Renal cortex interstitium (tissue), 11 donors: ENCODE data around the gene LZTS2. TPM values are rescaled to one million over a fixed set of nuclear protein-coding genes. Genes with fewer than 3 reads are reported as not detected.

Experiments used
- DNase-seq, 11 donors: peaks; one replicate each; pipeline ENCODE4 v3.0.0-alpha.2; 2013; ENCODE audit warnings: low read depth in 9 of 11, low spot score in 4 of 11; ENCODE audit errors: extremely low read depth in 1 of 11
- polyA plus RNA-seq, 3 donors: library from polyadenylated mRNA; unstranded; fragments of 120-200 nt; gene quantifications; one replicate each; pipeline ENCODE4 v1.2.1, GENCODE V29; 2013; ENCODE audit not compliant: insufficient read length in 3 of 3

LZTS2 gene
- polyA plus RNA-seq, 3 donors: 45.4 to 72.3 (median 70.8) TPM

DNA sequence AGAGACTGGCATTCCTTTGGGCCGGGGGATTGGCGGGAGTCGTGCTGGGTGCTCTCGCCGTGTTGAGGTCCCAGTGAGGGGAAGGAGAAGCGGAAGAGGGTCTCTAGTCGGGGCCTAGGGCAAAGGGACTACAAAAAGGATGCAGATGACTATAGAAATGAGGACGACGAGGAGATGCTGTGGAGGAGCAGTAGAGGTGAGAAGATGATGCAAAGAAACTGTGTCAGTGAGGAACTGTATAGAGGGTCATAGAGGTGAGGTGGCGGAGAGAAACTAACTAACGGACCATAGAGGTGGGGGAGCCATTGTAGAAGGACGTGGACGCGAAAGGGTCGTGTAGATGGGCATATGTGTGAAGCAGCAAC, 11.9 kb upstream of the LZTS2 start:
- no peak for DNase-seq

DNA sequence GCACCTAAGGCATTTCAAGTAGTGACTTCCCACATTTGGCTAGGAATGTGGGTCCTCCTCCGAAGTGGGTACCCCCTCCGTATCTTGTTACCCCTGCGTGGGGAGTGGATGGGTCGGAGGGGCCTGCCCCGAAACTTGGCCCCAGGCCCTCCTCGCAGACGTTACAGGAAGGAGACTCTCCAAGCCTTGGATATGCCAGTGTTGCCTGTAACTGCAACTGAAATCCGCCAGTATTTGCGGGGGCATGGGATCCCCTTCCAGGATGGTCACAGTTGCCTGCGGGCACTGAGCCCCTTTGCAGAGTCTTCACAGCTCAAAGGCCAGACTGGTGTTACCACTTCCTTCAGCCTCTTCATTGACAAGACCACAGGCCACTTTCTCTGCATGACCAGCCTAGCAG, 11.4 kb upstream of the LZTS2 start:
- no peak for DNase-seq

DNA sequence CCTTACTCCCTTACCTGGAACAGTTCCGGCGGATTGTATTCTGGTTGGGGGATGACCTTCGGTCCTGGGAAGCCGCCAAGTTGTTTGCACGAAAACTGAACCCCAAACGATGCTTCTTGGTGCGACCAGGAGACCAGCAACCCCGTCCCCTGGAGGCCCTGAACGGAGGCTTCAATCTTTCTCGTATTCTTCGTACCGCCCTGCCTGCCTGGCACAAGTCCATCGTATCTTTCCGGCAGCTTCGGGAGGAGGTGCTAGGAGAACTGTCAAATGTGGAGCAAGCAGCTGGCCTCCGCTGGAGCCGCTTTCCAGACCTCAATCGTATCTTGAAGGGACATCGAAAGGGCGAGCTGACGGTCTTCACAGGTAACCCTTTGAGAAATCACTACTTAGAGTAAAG, 10.5 kb upstream of the LZTS2 start:
- DNase-seq: no peak

DNA sequence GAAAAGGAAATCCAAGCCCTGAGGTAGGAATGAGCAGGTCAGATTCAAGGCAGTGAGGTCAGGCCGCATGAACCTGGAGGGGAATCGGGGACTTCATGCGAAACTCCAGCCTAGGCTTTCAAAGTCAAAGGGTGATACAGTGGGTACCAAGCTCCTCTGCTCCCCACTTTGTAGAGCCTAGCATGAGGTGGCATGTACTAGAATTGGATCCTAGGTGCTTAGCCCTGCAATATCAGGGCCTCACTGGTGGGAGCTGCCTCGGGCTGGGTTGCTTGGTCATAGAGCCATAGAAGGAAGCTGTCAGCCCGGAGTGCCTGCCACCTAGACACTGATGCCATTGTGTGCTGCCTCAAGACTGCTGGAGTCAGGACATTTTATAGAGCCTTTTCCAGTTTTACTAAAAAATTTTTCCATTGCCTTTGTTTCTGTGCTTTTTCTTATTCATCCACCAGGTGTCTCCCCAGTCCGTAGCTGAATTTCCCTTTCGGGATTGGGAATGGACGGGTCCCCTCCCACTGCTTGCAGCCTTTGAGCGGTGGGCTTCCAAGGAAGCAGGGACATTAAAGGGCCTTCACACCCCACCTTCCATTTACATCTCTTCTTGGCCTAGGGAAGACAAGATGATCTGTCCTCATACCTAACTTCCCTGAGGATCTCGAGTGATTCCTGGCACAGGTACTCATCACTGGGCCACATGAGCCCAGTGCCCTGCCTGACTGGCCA, 5.5 kb upstream of the LZTS2 start:
- DNase-seq: no peak

GRCh38 chr10:100995181-100995580, 4.4 kb upstream of the LZTS2 start:
- no peak for DNase-seq

DNA sequence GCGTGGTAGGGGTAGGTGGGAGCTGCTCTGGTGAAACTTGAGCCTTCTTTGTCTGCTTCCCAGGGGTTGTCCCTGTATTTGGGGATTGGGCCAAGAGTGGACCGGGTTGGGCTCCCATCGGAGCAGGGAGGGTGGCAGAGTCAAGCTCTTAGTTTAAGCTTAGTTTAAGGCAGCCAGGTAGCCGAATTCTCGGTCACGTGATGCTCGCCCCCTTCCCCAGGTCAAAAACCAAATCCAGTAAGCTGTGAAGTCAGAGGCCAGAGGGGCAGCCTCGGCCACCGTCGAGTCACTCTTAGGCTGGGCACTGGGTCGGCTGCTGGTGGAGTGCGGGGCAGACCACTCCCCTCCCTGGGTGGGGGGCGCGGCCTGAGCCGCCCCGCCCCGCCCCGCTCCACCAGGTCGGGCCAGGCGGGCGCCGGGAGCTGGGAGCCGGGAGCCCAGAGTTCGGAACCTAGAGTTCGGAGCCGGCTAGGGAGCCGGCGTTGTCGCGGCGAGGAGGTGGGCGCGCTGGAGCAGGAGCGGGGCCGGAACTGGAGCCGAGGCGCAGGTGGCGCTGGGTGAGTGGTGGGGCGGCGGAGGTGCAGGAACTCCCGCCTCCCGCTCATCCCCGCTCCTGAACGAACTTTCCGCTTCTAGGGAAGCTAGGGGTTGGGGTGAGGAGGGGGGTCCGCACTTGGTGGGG, 2.8 kb upstream of the LZTS2 start:
- no peak for DNase-seq

DNA sequence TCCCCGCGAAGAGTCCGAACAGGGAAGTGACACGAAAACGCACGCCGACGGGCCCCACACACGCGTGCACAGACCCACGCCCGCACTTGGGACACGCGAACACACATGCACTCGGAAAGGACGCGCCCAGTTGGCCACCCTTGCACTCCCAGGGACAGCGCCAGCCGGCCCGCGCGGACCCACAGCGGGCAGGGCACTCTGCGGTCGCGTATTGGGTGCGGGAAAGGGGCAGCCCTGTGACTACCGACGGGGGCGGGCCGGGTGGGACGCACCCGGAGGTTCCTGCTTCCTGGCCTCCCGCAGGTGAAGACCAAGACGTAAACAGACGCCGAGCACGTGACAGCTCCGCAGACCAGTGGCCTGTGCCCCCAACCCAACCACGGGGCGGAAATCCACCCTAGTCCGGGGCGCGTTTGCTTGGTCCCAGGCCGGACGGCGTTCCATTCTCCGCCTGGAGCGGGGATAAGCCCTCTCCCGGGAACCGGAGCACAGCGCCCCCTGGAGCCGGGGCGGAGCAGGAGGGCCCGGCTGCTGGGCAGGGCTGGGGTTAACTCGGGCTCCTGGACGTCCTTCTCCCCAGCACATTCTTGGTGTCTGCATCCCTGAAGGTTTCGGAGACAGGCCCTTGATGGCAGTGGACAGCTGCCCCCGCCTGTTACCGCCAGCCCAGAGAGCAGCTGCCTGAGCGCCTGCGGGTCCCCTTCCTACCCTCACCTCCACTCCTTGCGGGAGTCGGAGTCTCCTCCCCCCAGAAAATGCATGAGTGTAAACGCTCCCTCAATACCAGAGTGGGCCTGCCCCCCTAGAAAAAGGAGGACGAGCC, 2.0 kb upstream of the LZTS2 start:
- DNase-seq: peak in 3 of 11 donors; percentile 54 to 58 (median 57)

DNA sequence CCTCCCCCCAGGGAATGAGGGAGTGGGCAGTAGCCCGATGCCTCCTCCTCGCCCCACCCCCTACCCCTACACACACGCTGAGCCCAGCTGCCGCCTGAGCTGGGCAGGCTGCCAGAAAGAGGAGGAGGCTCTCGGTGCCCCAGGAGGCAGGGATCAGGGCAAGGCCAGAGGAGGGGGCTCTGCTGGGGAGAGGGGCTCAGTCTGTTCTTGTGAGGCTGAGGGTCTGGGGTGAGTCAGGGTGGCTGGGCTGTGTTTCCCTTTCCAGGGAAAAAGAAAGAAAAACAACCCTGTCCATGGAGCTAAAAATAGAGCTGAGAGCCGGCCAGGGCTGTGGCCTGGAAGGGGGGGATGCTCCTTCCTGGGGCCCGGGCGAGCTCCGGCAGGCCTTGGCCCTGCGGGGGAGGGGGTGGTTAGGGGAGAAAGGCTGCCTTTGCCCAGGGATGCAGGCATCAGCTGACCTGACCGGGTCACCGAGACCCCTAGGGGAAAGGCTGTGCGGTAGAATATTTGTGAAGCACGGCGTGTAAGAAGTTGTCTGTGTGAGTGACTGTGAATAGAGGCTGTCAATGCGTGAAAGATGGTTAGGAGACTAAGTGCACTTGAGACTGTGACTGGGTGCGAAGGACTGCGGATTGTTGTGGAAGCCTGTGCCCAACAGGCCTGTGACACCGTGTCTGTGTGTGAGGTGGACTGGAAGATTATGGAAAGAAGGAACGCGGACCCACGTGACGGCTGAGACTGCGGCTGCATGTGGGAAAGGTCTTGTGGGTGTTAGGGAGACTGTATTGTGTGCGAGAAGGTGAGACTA, 1.2 kb upstream of the LZTS2 start:
- peak in 9 of 11 donors; percentile 77 to 89 (median 84) for DNase-seq

- DNase-seq: peak in 8 of 11 donors; percentile 64 to 83 (median 72)
Observed at GRCh38 chr10:100998991-100999741, 442 bp upstream of the LZTS2 start.

DNA sequence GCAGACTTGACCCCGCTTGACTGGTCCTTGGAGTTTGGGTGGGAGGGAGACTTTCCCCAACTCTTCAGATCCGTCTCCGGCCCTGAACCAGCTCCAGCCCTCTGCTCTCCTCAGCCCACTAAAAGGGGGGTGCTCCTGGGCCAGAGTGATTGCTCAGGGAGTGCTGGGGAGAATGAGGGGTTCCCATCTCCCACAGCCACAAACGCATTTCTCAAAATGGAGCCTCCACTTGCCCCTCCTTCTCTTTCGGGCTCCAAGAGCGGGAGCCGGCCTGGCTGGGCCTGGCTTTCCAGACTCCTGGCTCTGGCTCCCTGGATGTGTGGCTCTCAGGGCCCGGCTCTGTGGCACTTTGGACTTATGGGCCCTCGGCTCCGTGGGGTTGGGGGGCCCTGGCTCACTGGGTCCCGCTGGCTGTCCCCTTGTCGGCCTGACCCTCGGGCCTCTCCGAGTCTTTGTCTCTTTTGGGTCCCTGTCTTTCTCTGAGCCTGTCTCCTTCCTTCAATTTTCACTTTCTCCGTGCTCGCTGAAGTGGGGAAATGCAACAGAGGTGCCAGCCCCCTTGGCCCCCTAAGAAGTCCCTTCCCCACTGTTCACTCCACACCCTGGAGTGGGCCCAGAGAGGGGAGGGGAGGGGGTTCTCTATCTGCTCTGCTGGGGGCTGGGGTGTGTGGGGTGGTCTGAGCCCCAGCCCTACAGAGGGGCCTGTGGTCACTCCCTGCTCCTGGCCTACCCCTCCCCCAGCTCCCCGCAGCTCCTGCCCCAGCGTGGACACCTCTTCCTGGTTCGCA, 713 bp downstream of the LZTS2 start:
- DNase-seq: no peak

DNA sequence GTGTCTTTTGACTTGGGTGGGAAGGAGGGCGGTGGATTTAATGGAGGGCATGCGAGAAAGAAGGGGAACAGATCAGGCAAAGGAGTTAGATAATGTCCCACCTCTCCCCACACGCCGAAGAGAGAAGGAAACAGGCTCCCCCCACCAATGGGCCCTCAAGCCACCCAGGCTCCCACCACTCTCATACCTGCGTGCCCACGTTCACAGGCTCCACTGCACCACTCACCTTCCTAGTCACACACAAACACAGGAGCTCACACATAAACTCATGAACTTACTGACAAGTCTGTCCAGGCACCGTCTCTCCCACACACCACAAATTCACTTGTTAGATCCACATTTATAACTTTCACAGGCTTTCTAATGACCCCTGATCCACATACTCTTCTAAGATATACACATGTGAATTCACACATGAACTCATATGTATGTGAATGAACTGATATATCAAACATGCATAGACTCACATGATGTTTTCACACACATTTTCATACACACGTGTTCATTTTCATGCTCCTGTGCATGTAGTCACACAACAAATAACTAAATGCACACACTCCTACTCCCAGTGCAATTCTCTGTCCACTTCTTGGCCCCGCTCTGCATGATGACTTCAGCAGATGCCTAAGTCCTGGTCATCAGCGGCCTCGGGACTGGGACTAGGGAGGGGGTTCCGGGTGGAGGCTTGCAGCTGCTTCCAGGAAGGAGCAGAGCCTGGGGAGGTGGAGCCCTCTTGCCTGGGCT, 1.5 kb downstream of the LZTS2 start:
- peak in 8 of 11 donors; percentile 60 to 88 (median 78) for DNase-seq

- DNase-seq: no peak
Observed at GRCh38 chr10:101001659-101002035, 2.0 kb downstream of the LZTS2 start.

- no peak for DNase-seq
Observed at GRCh38 chr10:101002456-101002855, 2.8 kb downstream of the LZTS2 start.

- no peak for DNase-seq
Observed at GRCh38 chr10:101003639-101004206, 4.1 kb downstream of the LZTS2 start.

GRCh38 chr10:101005361-101005760, 5.8 kb downstream of the LZTS2 start:
- DNase-seq: no peak

DNA sequence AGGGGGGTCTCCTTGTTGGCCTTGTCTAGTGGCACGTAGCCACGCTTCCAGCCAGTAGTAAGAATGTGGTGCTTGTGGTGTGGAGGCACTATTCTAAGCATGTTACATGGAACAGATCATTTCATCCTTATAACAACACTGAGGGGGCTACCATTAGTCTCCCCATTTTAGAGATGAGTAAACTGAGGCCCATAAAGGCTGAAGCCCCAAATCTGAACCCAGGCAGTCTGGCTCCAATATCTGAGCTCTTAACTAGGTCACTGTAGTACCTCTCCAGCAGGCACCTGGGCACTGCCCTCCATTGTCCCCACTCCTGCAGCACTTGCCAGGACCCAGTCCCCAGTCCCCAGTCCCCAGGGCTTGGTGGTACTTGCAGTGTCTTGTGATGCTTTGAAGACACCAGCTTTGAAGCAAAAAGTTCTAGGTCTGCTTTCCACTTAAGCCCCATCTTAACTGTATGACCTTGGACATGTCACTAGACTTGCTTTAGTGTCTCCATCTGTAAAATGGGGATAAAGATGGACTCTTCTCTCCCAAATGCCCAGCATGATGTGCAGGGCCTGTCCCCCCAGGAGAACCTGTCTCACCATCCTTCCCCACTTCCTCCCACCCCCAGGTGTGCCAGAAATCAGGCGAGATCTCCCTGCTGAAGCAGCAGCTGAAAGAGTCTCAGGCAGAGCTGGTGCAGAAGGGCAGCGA, 6.4 kb downstream of the LZTS2 start:
- DNase-seq: no peak
